Neuronal stem cell (in vitro differentiated cells): ENCODE measurements around the gene ARHGAP26.

Source experiments
- DNase-seq: peaks from one replicate; pipeline ENCODE4 v3.0.0-alpha.2; 2013; ENCODE audit warnings: low spot score
- H2AFZ ChIP-seq: one replicate; pipeline ENCODE4 v1.6.1; 2013; ENCODE audit warnings: mild to moderate bottlenecking, low read length, inconsistent platforms
- H2AK5ac ChIP-seq: 2 replicates; pipeline ENCODE4 v1.6.1; 2013; ENCODE audit warnings: low read depth, mild to moderate bottlenecking, inconsistent platforms, low read length, moderate library complexity, mixed read lengths
- H2BK120ac ChIP-seq: 2 replicates; pipeline ENCODE4 v1.6.1; 2013; ENCODE audit warnings: low read depth, mild to moderate bottlenecking, inconsistent platforms, low read length, moderate library complexity, mixed read lengths
- H2BK12ac ChIP-seq: one replicate; pipeline ENCODE4 v1.6.1; 2013; ENCODE audit warnings: low read length, inconsistent platforms
- H2BK15ac ChIP-seq: 2 replicates; pipeline ENCODE4 v1.6.1; 2013; ENCODE audit warnings: mild to moderate bottlenecking, low read length, inconsistent platforms, mixed read lengths
- H2BK5ac ChIP-seq: one replicate; pipeline ENCODE4 v1.6.1; 2013; ENCODE audit warnings: inconsistent platforms, mild to moderate bottlenecking, low read length, moderate library complexity
- H3K14ac ChIP-seq: one replicate; pipeline ENCODE4 v1.6.1; 2013; ENCODE audit warnings: low read length, inconsistent platforms
- H3K18ac ChIP-seq: 2 replicates; pipeline ENCODE4 v1.6.1; 2013; ENCODE audit warnings: low read length, inconsistent platforms
- H3K23ac ChIP-seq: 2 replicates; pipeline ENCODE4 v1.6.1; 2013; ENCODE audit warnings: low read depth, mild to moderate bottlenecking, mixed read lengths, low read length, inconsistent platforms; ENCODE audit not compliant: poor library complexity
- H3K27ac ChIP-seq: replicated peaks from 3 replicates; pipeline ENCODE4 v1.5.1; 2013; ENCODE audit warnings: low read length, inconsistent platforms
- H3K27me3 ChIP-seq, 3 experiments: 2 replicates each; pipeline ENCODE4 v1.6.1; 2013; ENCODE audit warnings: low read length in 3 of 3, mild to moderate bottlenecking in 2 of 3, inconsistent platforms in 1 of 3, low read depth in 1 of 3, mixed read lengths in 1 of 3, moderate library complexity in 1 of 3; ENCODE audit not compliant: control insufficient read depth in 3 of 3, insufficient read depth in 3 of 3
- H3K36me3 ChIP-seq, 2 donors: replicated peaks in 1 of 2; 2 replicates each; pipeline ENCODE4 v1.6.1; 2013; ENCODE audit warnings: low read length in 2 of 2; ENCODE audit not compliant: control insufficient read depth in 2 of 2, insufficient read depth in 2 of 2
- H3K4ac ChIP-seq: 2 replicates; pipeline ENCODE4 v1.6.1; 2013; ENCODE audit warnings: inconsistent platforms, mild to moderate bottlenecking, low read length, moderate library complexity
- H3K4me1 ChIP-seq, 2 donors: 1 replicate in 1 of 2; 2 replicates in 1 of 2; pipeline ENCODE4 v1.6.1; 2013; ENCODE audit warnings: low read length in 2 of 2, low read depth in 1 of 2; ENCODE audit not compliant: control insufficient read depth in 2 of 2, insufficient read depth in 1 of 2
- H3K4me2 ChIP-seq: one replicate; pipeline ENCODE4 v1.6.1; 2013; ENCODE audit warnings: mild to moderate bottlenecking, low read length, inconsistent platforms; ENCODE audit not compliant: insufficient read depth, poor library complexity, severe bottlenecking
- H3K4me3 ChIP-seq, 2 donors: 2 replicates each; pipeline ENCODE4 v1.5.1; 2013; ENCODE audit warnings: low read length in 2 of 2, mild to moderate bottlenecking in 2 of 2, inconsistent platforms in 1 of 2, moderate library complexity in 1 of 2
- H3K79me1 ChIP-seq: one replicate; pipeline ENCODE4 v1.6.1; 2013; ENCODE audit warnings: low read depth, mild to moderate bottlenecking, inconsistent platforms, low read length, moderate library complexity
- H3K9ac ChIP-seq: one replicate; pipeline ENCODE4 v1.6.1; 2013; ENCODE audit warnings: mild to moderate bottlenecking, low read depth, low read length, inconsistent platforms; ENCODE audit not compliant: poor library complexity
- H3K9me3 ChIP-seq, 2 donors: replicated peaks in 1 of 2; 2 replicates each; pipeline versions ENCODE3 to v1.6.1; 2013; ENCODE audit warnings: low read length in 2 of 2, mild to moderate bottlenecking in 2 of 2, inconsistent platforms in 1 of 2, low read depth in 1 of 2, mixed read lengths in 1 of 2, moderate library complexity in 1 of 2; ENCODE audit not compliant: control insufficient read depth in 2 of 2, insufficient read depth in 1 of 2
- H4K8ac ChIP-seq: one replicate; pipeline ENCODE4 v1.6.1; 2013; ENCODE audit warnings: low read depth, mild to moderate bottlenecking, inconsistent platforms, low read length, moderate library complexity
- H4K91ac ChIP-seq: one replicate; pipeline ENCODE4 v1.6.1; 2013; ENCODE audit warnings: low read length, low read depth, mild to moderate bottlenecking, inconsistent platforms; ENCODE audit not compliant: poor library complexity
- WGBS, 2 donors: extraction: QIAGEN DNeasy Blood & Tissue Kit; methylation state at CpG; one replicate each; pipeline ENCODE4 v1.1.7; 2013; ENCODE audit warnings: missing lambda C conversion rate in 2 of 2, mixed read lengths in 1 of 2; ENCODE audit not compliant: insufficient read length in 2 of 2, insufficient replicate concordance in 1 of 2; ENCODE audit errors: extremely low coverage in 2 of 2; 5-methylcytosine and 5-hydroxymethylcytosine counted together

ARHGAP26 gene

DNA sequence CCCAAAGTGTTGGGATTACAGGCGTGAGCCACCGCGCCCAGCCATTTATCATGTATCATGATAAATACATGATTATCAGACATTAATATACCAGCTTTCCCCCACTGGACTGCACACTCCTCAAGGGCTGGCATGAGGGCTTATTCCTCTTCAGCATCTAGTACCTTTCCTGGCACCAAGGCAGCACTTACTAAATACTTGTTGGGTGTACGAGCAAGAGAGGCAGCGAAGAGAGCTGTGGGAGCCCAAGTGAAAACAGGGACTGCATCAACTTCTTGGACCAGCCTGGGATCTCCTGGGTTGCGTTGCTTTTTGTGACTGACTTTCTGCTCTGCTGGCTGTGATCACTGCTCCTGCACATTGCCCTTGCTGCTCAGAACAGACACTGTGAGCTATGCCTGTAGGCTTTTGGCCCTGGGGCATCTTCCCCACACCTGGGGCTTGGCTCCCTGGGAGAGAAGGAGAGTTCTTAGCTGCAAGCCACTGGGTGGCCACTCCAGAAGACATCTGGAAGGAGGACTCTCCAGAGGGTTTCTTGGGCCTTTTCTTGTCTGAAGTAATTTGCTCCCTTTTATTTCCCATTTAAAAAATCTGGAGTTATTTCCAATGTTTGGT, 409.1 kb downstream of the ARHGAP26 start:
- Histone ChIP-seq H4K91ac (no peak overlapping the region), H2BK120ac (no peak overlapping the region), H2AK5ac (no peak overlapping the region), H3K18ac (no peak overlapping the region), H3K4me1 (no peaks in the 10 kb centered on the region), H4K8ac (no peak overlapping the region), H3K9ac (no peak overlapping the region), H3K4me2 (no peak overlapping the region), H3K4me3 (no peak overlapping the region), H2BK5ac (no peak overlapping the region), H3K23ac (no peak overlapping the region), H3K4ac (no peak overlapping the region), H3K27ac (no peak overlapping the region), H2BK12ac (no peak overlapping the region), H3K36me3 (no peaks in the 10 kb centered on the region), H2BK15ac (no peak overlapping the region), H3K79me1 (no peaks in the 10 kb centered on the region), H3K27me3 (no peaks in the 10 kb centered on the region), H3K14ac (no peak overlapping the region), H3K9me3 (no peaks in the 10 kb centered on the region), H2AFZ (no peak overlapping the region)
- DNase-seq: no peak
- WGBS, 2 donors: no CpG with 5 or more reads among the region's 6 CpGs

DNA sequence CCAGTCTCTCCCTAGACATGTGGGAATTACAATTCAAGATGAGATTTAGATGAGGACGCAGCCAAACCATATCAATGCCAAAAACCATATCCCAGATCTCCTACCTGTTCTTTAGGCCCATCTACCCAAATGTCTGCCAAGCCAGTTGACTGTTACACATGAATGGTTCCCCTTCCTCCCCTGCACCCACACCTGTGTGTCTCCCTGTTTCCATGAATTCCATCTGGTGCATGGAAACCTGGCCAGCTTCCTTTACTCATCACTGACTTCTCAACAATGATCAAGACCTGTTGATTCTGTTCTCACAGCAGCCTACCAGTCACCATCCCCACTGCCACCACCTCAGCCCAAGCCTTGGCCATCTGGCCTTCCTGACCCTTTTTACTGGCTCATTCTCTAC, 410.6 kb downstream of the ARHGAP26 start:
- H3K4me1 ChIP-seq: no peaks in the 10 kb centered on the region
- no peak overlapping the region for H3K27ac ChIP-seq
- no peaks in the 10 kb centered on the region for H3K36me3 ChIP-seq
- H2BK120ac ChIP-seq: no peak overlapping the region
- no peak overlapping the region for H3K4me2 ChIP-seq
- no peak overlapping the region for H2BK15ac ChIP-seq
- no peaks in the 10 kb centered on the region for H3K9me3 ChIP-seq
- H2AK5ac ChIP-seq: no peak overlapping the region
- H3K23ac ChIP-seq: no peak overlapping the region
- no peak overlapping the region for H3K4ac ChIP-seq
- no peak overlapping the region for H3K18ac ChIP-seq
- H3K79me1 ChIP-seq: no peaks in the 10 kb centered on the region
- no peak overlapping the region for H4K91ac ChIP-seq
- no peaks in the 10 kb centered on the region for H3K27me3 ChIP-seq
- no peak overlapping the region for H3K9ac ChIP-seq
- no peak overlapping the region for H3K14ac ChIP-seq
- H2BK5ac ChIP-seq: no peak overlapping the region
- H2BK12ac ChIP-seq: no peak overlapping the region
- DNase-seq: no peak
- WGBS, 2 donors: no CpG with 5 or more reads among the region's 1 CpG
- no peak overlapping the region for H2AFZ ChIP-seq
- H3K4me3 ChIP-seq: no peak overlapping the region
- H4K8ac ChIP-seq: no peak overlapping the region

DNA sequence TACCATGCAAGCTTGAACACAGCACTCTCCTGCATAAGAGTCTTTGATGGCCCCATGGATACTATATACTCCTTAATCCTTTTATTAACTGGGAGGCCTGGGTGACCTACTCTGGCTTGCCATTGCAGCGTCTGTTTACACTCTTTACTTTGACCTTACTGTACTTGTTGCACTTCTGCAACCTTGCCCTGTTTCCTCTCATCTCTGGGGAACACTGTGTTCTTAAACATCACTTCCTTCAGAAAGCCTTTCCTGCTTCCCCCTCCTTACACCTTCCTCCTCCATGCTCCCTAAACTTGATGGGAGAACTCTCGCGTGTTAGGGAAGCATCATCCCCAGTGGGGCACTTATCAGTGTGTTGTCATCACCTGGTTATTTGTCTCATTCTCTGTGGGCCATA, 411.0 kb downstream of the ARHGAP26 start:
- no peak for DNase-seq
- H2AK5ac ChIP-seq: no peak overlapping the region
- H4K91ac ChIP-seq: no peak overlapping the region
- H3K4me3 ChIP-seq: no peak overlapping the region
- H2BK12ac ChIP-seq: no peak overlapping the region
- H3K9me3 ChIP-seq: no peaks in the 10 kb centered on the region
- H3K18ac ChIP-seq: no peak overlapping the region
- H3K36me3 ChIP-seq: no peaks in the 10 kb centered on the region
- H2BK120ac ChIP-seq: no peak overlapping the region
- no peak overlapping the region for H3K4me2 ChIP-seq
- H2BK5ac ChIP-seq: no peak overlapping the region
- H3K79me1 ChIP-seq: no peaks in the 10 kb centered on the region
- no CpG with 5 or more reads among the region's 3 CpGs for WGBS, 2 donors
- no peak overlapping the region for H4K8ac ChIP-seq
- H3K14ac ChIP-seq: no peak overlapping the region
- no peak overlapping the region for H3K4ac ChIP-seq
- H3K27me3 ChIP-seq: no peaks in the 10 kb centered on the region
- H3K27ac ChIP-seq: no peak overlapping the region
- H3K9ac ChIP-seq: no peak overlapping the region
- H2BK15ac ChIP-seq: no peak overlapping the region
- H2AFZ ChIP-seq: no peak overlapping the region
- no peak overlapping the region for H3K23ac ChIP-seq
- H3K4me1 ChIP-seq: no peaks in the 10 kb centered on the region

DNA sequence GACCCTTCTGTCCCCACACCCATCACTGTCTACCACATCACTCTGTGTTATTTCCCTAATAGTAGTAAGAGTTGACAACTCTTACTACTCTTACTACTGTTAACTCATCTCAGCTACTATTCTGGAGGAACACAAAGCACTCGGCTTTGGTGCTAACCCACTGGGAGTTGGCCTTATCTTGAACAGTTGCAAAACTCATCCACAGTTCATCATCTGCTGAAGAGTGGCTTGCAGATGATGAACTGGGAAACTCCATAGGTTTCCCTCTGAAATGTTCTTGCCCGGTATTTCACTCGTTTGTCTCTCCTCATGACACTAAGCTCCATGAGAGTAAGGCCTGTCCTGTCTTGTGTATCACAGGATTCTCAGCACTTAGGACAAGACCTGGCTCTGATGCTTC, 411.9 kb downstream of the ARHGAP26 start:
- Histone ChIP-seq H3K27ac (no peak overlapping the region), H3K18ac (no peak overlapping the region), H3K4ac (no peak overlapping the region), H2BK120ac (no peak overlapping the region), H3K9ac (no peak overlapping the region), H3K4me2 (no peak overlapping the region), H3K23ac (no peak overlapping the region), H4K91ac (no peak overlapping the region), H3K9me3 (no peaks in the 10 kb centered on the region), H3K14ac (no peak overlapping the region), H3K36me3 (no peaks in the 10 kb centered on the region), H3K27me3 (no peaks in the 10 kb centered on the region), H2BK5ac (no peak overlapping the region), H2BK12ac (no peak overlapping the region), H2AFZ (no peak overlapping the region), H4K8ac (no peak overlapping the region), H3K4me1 (no peaks in the 10 kb centered on the region), H3K79me1 (no peaks in the 10 kb centered on the region), H3K4me3 (no peak overlapping the region), H2AK5ac (no peak overlapping the region), H2BK15ac (no peak overlapping the region)
- DNase-seq: no peak
- WGBS, 2 donors: no CpG with 5 or more reads among the region's 3 CpGs
